Measurements from ENCODE around the gene BTBD6.

Gene BTBD6

DNA sequence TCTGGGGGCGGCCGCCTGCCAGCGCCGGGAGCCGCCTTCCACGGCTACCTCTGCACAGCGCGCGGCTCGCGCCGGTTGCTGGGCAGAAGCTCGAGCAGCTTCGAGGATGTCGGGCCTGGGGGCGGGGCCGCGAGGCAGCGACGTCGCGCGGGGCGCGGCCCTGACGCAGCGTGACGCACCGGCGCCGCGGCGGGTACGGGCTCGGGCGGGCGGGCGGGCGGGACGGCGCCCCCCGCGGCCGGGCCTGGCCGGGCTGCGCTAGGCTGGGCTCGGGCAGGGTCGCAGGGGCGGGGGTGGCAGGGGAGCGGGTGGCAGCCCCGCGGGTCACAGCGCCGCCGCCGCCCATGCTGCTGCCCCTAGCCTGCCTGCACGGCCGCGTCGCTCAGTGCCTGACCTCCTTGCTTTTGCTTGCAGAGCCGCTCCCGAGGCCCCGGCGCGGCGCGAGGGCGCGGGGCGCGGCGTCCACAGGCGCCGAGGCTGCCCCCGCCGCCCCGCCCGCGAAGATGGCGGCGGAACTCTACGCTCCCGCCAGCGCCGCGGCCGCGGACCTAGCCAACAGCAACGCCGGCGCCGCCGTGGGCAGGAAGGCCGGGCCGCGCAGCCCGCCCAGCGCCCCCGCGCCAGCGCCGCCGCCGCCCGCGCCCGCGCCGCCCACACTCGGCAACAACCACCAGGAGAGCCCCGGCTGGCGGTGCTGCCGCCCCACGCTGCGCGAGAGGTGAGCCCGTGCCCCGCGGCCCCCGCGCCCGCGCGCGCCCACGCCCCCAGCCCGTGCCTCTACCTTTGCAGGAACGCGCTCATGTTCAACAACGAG is at the start of gene BTBD6:
Gene BTBD6 (plus strand): TSS at position 166 of the 814 bp plus-strand sequence. CDS start 179 bp downstream, at position 345.
- peak; percentile 86 for DNase-seq

DNA sequence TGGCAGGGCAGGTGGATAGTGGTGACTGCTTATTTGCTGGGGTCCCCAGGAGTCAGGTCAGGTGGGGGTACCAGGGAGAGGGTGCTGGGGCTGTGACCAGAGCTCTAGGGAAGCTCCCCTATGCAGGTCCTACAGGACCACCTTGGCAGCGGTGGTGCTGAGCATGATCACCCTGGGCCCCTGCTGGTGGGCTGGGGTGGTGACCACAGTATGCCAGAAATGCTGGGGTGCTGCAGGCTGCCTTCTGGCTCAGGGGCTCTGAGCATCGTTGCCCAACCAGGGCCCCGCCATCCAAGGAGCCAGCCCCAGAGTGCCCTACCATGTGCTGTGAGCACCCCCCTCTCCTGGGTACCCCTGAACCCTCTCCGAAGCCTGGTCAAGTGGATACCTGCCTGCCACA is 49.7 kb upstream of the BTBD6 start:
- DNase-seq: no peak

GRCh38 chr14:105199093-105199492 is 49.2 kb upstream of the BTBD6 start:
- no peak for DNase-seq

DNA sequence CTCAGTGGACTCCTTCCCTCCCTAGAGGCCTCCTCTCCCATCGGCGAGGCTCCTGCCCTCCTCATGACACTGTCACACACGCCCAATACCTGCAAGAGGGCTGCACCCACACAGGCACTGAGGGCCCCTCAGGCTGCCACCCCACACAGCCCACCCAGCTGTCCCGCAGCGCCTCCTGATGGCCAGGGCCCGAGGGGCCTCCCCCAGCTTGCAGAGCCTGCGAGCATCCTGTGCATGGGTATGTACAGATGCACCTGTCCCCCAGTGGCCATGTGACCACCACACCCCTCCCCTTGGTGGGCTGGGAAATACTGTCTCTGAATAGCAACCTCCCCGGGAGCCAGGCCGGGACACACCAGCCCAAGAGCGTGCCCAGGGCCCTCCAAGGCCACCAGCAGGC is 48.3 kb upstream of the BTBD6 start:
- DNase-seq: no peak

GRCh38 chr14:105200641-105201040 is 47.7 kb upstream of the BTBD6 start:
- DNase-seq: no peak

DNA sequence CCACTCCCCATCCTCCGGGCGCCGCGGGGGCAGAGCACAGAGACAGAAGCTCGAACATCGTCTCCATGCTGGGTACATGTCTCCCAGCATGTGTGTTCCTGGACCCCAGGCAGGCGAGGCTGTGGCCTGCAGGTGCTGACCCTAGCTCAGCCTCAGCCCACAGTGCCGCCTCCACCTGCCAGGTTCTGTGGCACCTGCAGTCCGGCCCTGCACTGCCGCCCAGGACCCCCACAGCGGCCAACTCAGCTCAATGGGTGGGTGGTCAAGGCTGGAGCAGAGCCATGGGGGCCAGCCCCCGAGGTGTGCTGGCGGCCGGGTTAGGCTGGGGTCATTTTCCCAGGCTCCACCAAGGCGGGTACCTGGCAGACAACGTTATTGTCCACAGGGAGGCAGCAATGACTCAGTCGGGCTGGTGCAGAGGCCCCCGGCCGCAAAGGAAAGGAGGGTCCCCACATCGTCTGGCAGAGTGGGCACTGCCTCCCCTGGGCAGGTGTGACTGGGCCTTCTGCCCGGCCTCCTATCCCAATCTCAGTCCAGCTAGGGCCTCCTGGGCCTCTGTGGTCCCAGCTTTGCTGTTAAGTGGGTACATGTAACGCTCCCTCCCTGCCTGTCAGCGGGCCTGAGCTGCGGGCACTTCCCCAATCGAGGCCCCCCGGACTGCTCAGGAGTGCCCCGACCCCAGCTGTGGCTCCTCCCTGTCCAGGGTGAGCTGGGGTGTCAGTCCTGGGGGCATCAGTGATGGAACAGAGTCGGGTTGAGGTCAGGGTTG is 47.0 kb upstream of the BTBD6 start:
- no peak for DNase-seq

DNA sequence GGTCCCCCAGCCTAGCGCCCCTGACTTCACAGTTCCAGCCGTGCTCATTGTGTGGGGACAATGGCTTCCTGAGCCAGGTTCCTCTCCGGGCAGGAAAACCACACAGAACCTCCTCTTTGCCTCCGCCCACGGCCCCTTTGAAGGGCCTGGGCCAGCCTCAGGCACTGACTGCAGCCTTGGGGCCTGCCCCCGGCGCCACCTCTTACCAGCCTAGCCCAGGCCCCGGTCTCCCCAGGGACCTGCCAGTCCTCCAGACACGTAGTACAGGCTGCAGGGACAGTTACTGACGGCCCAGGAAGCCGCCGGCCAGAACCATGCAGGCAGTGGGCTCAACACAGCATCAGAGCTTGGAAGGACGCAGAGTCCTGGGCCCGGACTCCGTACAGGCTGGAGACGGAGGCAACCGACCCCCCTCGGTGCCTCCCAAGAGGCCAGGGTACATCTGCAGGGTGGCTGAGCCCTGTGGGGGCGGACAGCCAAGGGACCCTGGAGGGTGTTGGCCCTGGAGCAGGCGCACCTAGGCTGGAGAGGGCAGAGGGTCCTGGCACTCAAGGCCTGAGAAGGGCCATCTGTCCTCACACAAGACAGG is 46.3 kb upstream of the BTBD6 start:
- no peak for DNase-seq

GRCh38 chr14:105203057-105203531 is 45.2 kb upstream of the BTBD6 start:
- peak; percentile 57 for DNase-seq

DNA sequence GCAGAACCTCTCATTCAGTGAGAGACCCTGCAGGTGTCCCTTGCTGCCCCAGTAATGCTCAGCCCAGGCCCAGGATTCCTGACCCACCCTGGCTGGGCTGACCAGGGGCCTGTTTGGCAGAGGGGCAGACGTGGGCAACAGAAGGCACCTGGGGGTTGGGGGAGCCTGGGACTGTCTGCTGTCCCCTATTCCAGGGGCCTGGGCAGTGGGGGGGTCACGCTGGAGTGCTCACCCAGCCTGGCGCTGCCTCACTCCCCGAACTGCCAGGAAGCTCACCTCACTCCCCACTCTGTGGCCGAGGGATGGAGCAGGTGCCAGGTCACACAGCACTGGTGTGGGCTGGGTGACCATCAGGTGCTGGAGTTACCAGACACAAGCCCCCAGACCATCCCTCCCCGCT is 44.6 kb upstream of the BTBD6 start:
- no peak for DNase-seq

DNA sequence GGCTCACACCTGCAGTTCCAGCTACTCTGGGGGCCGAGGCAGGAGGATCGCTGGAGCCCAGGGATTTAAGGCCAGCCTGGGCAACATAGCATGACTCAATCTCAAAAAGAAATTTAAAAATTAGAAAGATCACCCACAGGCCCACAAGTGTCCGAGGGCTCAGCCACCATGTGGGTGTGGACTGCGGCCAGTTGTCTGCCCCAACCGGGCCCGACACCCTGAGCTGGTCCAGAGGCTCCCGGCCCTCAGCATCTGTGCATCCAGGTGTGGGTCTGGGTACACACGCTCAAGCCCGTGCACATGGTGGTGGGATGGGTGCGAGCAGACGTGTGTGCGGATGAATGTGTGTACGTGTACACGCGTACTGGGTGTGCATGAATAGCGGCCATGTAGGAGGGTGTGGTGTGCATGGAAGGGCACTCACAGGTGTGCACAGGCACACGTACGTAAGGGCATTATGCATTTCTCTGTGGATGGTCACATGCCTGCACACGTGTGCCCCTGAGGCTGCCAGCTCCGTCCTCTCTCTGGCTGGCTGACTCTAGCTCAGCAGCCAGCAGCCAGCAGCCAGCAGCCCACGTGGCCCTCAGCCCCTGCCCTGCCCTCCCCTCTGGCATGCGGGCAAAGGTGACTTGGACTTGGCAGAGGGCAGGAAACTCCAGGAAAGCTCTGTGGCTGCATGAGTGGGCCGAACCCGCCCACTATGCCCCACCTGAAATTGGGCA is 44.0 kb upstream of the BTBD6 start:
- DNase-seq: no peak

- no peak for DNase-seq
Observed at GRCh38 chr14:105204931-105205672, 43.2 kb upstream of the BTBD6 start.

DNA sequence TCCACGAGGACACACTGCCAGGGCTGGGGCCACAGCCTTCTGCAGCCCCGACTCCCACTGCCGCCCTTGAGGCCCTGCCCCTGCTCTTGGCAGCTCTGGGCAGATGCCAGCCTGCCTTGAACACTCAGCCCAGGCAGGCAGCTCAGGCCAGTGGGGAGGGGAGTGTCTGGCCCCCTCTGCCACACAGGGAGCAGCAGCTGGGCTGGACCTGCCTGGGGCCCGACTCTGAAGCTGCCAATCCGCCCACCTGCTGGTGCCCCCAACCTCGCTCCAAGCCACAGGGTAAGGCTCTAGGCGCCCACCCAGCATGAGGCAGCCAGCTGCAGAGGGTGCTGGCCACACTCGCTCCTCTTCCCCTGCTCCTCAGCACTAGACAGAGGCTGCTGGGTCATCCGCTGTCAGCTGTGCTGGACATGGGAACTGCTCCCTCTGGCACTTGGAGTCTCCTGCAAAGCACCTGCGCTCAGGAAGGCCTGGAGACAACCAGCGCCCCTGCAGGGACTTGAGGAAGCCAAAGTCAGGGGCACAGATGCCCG is 42.6 kb upstream of the BTBD6 start:
- DNase-seq: no peak

- DNase-seq: no peak
Observed at GRCh38 chr14:105206873-105207272, 41.5 kb upstream of the BTBD6 start.

DNA sequence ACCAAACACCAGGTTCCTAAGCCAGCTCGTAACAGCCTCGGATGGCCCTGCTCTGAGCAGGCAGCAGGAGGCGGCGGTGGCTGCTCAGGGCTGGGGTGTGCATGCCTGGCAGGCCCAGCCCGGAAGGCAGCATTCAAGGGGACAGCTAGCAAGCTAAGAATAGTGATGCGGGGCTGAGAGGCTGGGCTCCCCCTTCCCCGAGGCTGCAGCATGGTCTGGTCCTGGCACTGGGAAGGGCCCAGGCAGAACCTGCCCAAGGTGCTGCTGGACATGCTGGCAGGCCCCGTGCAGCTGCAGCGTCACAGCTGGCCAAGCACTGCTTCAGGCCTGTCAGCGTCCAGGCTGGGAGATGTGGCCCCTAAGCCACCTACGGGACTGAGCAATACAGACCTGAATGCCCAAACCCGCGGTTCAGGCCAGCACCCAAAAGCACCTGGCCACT is 40.9 kb upstream of the BTBD6 start:
- no peak for DNase-seq

GRCh38 chr14:105207996-105208737 is 40.2 kb upstream of the BTBD6 start:
- no peak for DNase-seq

DNA sequence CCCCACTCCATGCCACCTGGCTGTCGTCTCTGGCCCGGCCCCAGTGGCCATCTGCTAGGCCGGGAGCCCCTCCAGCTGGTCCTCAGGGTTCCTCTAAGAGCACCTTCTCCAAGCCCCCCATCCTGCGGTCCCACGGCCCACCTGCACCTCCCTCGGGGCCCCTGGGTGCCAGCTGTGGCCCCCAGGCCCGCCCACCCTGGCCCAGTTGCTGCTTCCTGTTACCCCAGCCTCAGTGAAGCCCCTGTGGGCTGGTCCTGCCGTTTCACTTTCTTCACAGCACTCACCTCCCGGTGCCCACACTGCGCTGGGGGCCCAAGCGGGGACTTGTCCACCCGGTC is 39.6 kb upstream of the BTBD6 start:
- no peak for DNase-seq

DNA sequence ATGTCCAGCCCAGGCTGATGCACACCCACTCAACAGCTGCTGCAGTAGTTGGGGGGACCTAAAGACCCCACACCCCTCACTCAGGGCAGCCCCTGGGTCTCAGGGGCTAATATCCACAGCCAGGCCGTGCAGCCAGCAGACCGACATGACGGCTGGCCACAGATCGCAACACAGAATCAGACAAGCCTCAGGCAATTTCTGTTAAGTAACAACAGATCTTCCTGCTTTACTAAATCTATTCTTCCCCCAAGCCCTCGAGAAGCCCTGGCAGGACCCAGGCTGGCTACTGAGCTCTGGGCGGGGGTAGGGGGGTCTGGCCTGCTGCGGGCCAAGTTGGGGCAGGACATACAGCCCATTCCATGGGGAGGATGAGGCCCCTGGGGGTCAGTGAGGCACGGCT is 39.2 kb upstream of the BTBD6 start:
- no peak for DNase-seq

GRCh38 chr14:105209646-105210045 is 38.7 kb upstream of the BTBD6 start:
- no peak for DNase-seq

DNA sequence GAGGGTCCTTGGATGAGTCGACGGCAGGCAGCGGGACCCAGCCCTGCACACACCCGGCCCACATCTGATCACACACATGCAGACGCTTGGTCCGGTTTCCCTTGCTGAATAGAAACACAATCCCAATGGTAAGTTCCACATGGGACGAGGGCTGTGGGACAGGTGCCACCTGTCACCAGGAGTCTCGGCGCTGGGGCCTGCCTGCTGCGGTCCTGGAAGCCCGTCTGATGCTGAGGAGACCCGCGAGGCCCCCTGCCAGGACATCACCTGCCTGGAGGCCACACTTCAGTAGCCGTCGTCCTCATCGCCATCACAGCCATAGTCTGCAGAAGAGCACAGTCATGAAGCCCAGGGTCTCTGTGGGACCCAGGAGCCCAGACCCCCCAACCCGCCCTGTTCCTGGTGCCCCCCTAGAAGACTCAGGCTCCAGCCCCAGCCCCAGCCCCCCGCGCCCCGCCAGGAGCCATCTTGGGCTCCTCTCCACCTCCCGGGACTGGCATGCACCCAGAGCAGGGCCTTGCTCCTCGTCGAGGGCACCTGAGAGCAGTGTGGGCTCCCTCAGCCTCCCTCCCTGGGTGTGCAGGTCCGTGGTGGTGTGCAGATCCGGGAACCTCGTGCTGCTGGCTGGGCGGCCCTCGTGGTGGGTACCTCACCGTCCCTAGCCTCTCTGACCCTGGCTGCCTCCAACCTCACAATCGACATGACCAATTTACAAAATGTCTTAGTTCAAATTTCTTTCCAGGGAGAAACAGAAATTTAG is 37.9 kb upstream of the BTBD6 start:
- DNase-seq: no peak

- DNase-seq: no peak
Observed at GRCh38 chr14:105211086-105211757, 37.1 kb upstream of the BTBD6 start.

Measured in NCI-H345 (cell line).